ENCODE results near the gene OR13G1.
"Not testable (repeated sequence)": the region's sequence is repeated elsewhere in the genome, so short reads cannot be mapped to it uniquely, and the experiment has no call there.

The OR13G1 gene

GRCh38 chr1:247679639-247680038 is at the start of gene OR13G1:
Gene OR13G1, minus strand, starts transcription at chr1:247679739. Its CDS starts 6,698 bp downstream, at chr1:247673041.
- DNase-seq, result no peak

GRCh38 chr1:247721222-247721621 is 41.7 kb upstream of the OR13G1 start:
- no peak for DNase-seq

GRCh38 chr1:247716546-247716945 is 37.0 kb upstream of the OR13G1 start, which contains the start of gene OR6F1:
Gene OR6F1, minus strand, starts transcription at chr1:247716646. Its CDS starts 3,891 bp downstream, at chr1:247712755.
- DNase-seq, result no peak

GRCh38 chr1:247713753-247714152 is 34.2 kb upstream of the OR13G1 start:
- DNase-seq, result no peak

GRCh38 chr1:247710681-247711080 is 31.1 kb upstream of the OR13G1 start:
- not testable (repeated sequence) for DNase-seq

- no peak for DNase-seq
Observed at GRCh38 chr1:247701338-247701737, 21.8 kb upstream of the OR13G1 start.

GRCh38 chr1:247681288-247681897 is 1.9 kb upstream of the OR13G1 start:
- peak; percentile 58 for DNase-seq

- DNase-seq, result no peak
Observed at GRCh38 chr1:247680171-247680570, 632 bp upstream of the OR13G1 start.

- DNase-seq, result no peak
Observed at GRCh38 chr1:247669225-247669624, 10.3 kb downstream of the OR13G1 start.

- no peak for DNase-seq
Observed at GRCh38 chr1:247656221-247656875, 23.2 kb downstream of the OR13G1 start.

GRCh38 chr1:247653040-247653439 is 26.5 kb downstream of the OR13G1 start:
- DNase-seq, result no peak

- DNase-seq, result no peak
Observed at GRCh38 chr1:247647864-247648263, 31.7 kb downstream of the OR13G1 start.

- DNase-seq, result no peak
Observed at GRCh38 chr1:247646867-247647266, 32.7 kb downstream of the OR13G1 start.

GRCh38 chr1:247642742-247643141 is 36.8 kb downstream of the OR13G1 start:
- no peak for DNase-seq

- DNase-seq, result no peak
Observed at GRCh38 chr1:247639381-247639981, 40.1 kb downstream of the OR13G1 start.

GRCh38 chr1:247638781-247639180 is 40.8 kb downstream of the OR13G1 start:
- no peak for DNase-seq

GRCh38 chr1:247638011-247638410 is 41.5 kb downstream of the OR13G1 start:
- DNase-seq, result no peak

- no peak for DNase-seq
Observed at GRCh38 chr1:247627951-247628350, 51.6 kb downstream of the OR13G1 start.
